HG02840 (cell line): Measurements from ENCODE around the gene NUDT21.

Experiments
- ATAC-seq: cut with Tn5 transposase; IDR thresholded peaks from one replicate; pipeline ENCODE4 v1.9.1; 2021; ENCODE audit warnings: mild to moderate bottlenecking, moderate library complexity, moderate number of reproducible peaks; ENCODE audit not compliant: unreplicated experiment, low FRiP score

The NUDT21 gene

DNA sequence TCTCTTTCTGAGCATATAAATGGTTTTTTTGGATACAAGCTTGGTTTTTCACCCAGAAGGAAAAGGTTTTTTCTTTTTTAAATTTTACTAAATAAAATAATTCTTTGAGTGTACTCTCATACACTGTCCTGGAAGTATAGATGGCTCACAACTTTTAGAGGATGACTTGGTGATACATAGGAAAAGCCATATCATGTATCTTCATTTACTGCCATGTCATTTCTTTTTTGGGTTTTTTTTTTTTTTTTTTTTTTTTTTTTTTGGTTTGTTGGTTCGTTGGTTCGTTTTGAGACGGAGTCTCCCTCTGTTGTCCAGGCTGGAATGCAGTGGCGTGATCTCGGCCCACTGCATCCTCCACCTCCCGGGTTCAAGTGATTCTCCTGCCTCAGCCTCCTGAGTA lies 12.0 kb upstream of the NUDT21 start:
- no peak for ATAC-seq

DNA sequence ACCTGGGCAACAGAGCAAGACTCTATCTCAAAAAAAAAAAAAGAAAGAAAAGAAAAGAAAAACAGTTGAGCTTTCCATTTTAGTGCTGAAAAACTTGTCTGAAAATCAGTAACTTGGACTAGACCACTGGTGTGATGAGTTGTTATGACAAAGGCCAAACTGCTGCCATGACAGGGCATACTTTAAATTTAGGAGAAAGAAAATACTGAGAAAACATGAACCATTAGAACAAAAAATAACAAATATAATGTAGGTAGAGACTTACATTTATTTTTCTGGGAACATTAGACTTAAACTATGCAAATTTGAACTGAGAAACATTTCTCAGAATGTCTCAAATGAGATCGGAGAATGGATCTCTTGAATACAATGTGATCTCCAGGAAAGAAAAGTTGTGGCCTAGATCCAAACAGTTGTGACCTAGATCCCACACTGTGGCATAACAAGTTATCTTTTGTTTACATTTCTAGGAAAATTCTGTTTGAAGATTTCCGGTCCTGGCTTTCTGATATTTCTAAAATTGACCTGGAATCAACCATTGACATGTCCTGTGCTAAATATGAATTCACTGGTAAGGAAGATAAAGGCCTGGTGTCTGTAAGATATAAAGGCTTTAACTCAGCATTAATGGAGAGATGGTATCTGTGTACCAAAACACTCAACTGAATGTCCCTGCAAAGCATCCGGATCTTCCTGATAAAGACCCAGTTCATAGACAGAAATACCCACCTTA lies 11.1 kb upstream of the NUDT21 start:
- ATAC-seq: no peak

DNA sequence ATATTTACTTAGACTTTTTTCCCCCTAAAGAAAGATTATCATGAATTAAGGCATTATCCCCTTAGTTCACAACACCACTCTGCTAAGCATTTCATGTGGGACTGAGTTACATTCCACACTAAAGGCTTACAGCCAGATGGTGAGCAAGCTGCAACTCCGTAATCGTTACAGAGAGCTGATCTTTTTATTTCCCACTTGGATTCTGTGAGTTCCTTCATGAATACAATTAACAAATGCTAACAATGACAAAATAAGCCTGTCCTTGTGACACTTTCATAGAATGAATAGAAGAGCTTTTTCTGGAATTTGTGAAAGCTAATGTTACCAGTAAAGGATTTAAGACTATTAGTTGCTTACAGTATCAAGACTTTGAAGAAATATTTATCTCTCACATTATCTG lies 9.0 kb upstream of the NUDT21 start:
- ATAC-seq: no peak

- ATAC-seq: no peak
Measured at GRCh38 chr16:56457927-56458470, 6.9 kb upstream of the NUDT21 start.

DNA sequence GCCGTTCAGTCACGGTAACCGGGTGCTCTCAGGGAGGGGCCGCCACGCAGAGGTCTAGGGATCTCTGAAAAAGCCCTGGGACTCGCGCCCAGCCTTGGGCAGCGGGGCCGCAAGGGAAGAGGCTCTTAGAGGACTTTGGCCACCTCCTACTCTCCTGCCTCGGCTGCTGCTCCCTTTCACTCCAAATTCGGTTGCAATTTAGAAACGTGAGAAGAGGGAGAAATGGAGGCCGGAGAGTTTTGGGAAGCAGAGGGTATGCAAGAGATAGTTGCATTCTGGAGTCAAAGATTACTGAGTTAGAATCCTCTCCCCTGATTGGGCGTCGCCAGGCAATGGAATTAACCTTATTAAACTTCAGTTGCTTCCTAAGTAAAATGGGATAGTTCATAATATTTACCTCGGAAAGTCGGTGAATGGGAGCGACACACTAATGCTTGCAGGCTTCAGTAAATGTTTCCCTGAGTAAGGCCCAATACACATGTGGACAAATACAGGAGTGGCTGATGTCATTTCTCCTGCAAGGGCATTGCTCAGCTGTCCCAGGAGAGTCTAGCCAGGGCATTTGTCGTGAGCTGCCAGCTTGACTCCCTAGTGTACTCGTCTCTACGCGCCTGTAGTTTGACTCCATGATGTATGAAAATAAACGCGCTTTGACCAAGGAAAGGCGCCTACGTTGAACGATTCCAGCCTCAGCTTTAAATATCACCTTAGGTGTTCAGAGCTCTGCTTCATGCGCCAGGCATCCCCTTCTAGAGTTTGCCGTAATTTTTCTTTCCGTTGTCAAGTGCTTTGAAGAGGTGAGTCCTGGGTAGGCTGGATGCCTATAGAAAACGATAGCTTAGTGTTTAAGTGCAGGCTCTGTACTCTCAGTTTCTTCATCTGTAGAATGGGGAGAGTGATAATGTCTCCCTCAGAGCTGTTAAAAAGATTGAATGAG lies 889 bp upstream of the NUDT21 start:
- peak; percentile 32 for ATAC-seq

DNA sequence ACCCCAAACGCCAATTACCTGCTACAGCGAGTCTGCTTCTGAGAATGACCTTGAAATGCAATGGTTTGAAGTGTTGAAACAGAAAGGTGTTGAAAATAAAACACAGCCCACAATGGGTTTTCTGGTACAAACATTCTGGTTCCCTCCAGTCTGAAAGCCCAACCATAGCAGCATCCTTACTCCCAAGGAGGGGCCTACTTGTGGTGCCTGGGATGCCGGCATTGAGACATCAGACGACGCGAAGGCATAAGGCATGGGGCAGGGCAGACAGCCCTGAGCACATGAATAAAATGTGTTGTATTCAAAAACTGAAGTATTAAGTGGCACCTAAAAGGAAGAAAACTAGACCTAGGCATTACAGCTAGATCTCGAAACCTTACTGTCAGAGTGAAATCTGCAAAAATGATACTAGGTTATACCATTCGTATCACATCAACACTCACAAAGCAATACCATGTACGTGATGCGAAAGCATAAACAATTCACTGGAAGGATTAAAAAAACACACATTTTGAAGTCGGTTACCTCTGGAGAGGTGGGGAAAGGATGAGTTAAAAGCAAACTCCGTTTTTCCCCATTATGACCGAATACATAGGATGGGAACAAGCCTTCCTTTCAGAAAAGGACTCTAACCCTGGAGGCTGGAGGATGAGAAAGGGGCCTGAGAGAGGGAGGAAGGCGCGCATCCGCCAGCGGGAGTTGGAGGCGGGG lies 702 bp downstream of the NUDT21 start:
- ATAC-seq: peak; percentile 26

DNA sequence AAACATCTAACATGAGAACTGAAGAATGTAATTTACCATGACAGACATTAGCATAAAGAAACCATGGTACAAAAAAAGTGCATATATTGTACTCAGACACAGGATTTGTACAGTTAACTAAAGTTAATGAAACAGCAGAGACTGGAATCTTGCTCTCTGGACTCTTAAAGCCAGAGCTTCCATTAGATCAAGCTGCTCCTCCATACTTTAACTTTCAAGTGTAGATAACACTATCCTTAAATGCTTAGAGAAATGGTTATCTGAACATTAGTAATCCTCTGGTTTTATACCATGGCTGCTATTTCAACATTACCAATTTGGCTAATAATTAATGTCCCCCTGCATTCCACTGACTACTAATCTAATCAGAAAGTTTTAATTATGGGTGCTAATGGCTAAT lies 3.1 kb downstream of the NUDT21 start:
- no peak for ATAC-seq

DNA sequence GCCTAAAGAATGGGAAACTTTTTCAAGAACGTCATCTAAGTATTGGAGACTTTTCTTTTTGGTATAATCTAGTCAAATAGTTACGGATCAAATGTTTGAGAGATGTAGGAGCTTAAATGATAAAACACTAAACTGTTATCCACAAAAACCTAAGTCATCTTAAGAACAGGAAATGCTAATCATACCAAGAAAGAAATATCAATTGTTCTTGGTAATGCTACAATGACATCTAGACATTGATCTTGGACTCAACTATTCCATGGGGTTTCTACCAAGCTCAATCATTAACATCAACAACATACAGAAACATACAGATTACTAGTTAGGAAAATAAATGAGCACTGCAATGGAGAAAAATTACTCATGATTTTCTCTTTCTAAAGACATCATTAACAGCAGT lies 3.8 kb downstream of the NUDT21 start:
- no peak for ATAC-seq

DNA sequence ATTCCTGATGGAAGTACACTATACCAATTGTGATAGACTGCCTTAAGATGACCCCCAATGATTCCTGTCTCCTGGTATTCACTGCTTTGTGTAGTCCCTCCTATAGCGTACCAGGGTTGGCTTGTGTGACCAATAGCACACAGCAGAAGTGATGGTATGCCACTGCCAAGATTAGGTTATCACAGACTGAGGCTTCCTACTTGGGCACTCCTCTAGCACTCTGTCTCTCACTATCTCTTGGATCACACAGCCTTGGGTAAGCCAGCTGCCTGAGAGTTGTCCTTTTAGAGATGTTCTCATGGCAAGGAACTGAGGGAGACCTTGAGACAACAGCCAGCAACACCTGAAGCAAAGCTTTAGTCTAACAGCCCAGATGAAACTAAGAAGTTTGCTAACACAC lies 13.1 kb downstream of the NUDT21 start:
- ATAC-seq: no peak

DNA sequence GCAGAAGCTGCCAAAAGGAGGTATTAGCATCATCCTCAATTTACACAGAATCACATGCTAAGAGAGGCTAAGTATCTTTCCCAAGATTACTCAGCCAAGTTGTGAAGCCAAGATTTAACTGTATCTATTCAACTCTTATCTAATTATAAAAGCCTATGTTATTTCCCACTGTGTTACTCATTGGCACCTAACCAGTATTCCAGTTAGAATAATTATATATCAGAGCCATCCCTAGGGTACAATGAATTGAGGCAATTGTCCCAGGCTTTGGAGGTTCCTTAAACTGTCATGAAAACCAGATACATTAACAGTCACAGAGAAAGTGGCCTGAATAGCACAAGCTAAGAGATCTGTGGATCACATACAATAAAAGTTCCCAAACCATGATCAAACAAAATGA lies 14.9 kb downstream of the NUDT21 start:
- no peak for ATAC-seq

DNA sequence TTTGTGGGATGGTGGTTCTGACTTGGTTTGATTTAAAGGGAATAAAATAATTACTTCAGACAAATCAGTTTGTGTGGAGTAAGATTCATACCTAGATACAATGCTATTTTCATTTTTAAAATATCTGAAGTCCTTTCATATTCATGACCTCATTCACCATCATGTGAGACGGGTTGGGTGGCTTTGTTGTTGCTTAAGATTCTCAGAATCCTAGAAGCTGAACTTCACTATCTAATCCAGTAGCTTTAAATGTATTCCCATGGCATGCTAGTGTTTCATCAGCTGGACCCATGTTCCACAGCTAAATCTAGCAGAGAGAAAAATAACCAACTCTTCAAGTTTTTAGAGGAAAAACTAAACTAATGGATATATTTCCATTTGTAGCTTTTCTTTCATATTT lies 23.0 kb downstream of the NUDT21 start:
- no peak for ATAC-seq

- no peak for ATAC-seq
Measured at GRCh38 chr16:56426585-56426984, 24.5 kb downstream of the NUDT21 start.

GRCh38 chr16:56425439-56425832 lies 25.7 kb downstream of the NUDT21 start, which contains the start of gene AMFR:
AMFR (minus strand) TSS chr16:56425545; CDS start chr16:56425327, 218 bp downstream.
- peak; percentile 62 for ATAC-seq

GRCh38 chr16:56424791-56425438 lies 26.2 kb downstream of the NUDT21 start:
- peak; percentile 23 for ATAC-seq

DNA sequence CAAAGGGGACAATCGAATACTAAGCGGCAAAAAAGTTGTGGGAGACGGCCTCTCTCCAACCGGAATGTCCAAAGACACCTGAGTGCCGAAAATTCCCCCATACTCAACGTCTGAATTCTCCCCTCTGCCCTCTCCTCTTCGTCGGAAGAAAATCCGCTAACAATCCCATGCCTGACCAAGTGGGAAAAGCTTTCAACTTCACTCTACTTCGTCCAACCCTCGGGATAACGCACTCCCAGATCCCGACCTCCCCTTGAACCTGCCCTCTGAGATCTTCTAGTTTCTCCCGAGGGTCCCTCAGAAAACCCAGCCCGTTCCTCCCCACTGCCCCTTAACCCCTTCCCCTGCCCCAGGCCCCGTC lies 26.7 kb downstream of the NUDT21 start:
- ATAC-seq: no peak

GRCh38 chr16:56423584-56424403 lies 27.3 kb downstream of the NUDT21 start:
- no peak for ATAC-seq

GRCh38 chr16:56422896-56423441 lies 28.2 kb downstream of the NUDT21 start:
- no peak for ATAC-seq

GRCh38 chr16:56421976-56422669 lies 29.0 kb downstream of the NUDT21 start:
- ATAC-seq: no peak

DNA sequence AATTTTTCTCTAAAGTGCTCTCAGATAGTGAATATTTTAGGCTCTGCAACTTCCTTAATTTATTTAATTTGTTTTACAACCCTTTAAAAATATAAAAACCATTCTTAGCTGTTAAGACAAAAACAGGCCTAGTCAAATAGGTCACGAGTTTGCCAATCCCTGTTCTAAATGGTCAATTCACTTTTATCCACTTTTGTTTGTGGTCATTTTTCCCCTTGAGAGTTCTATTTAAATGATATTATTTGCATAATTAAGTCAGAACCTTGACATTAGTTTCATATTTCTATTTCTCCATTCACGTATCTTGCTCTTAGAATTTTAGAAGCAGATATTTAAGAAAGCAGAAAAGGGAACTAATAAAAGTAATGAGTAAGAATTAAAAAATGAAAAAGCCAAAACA lies 29.8 kb downstream of the NUDT21 start:
- no peak for ATAC-seq
